WTC11 (cell line): ENCODE data around the gene CFAP251.

Experiments used
- AFF4 ChIP-seq: sonication (generic); formaldehyde crosslinking; IDR thresholded peaks from 2 replicates; pipeline ENCODE4 v1.8.1; 2023; ENCODE audit warnings: mild to moderate bottlenecking, missing genetic modification reagents, borderline replicate concordance
- ATF3 ChIP-seq: sonication (generic); formaldehyde crosslinking; conservative IDR thresholded peaks from 2 replicates; pipeline ENCODE4 v1.8.1; 2022; ENCODE audit warnings: mild to moderate bottlenecking, missing genetic modification reagents
- CTCF ChIP-seq: fragments of 200-600 bp; IDR thresholded peaks from 2 replicates; pipeline ENCODE4 v1.8.0; 2022; ENCODE audit warnings: antibody characterized with exemption
- E2F4 ChIP-seq: sonication (generic); formaldehyde crosslinking; IDR thresholded peaks from 2 replicates; pipeline ENCODE4 v1.8.1; 2022; ENCODE audit warnings: low read depth, mild to moderate bottlenecking, moderate library complexity, missing genetic modification reagents, borderline replicate concordance
- ELF4 ChIP-seq: sonication (generic); formaldehyde crosslinking; IDR thresholded peaks from 2 replicates; pipeline ENCODE4 v1.8.1; 2022; ENCODE audit warnings: low read depth, mild to moderate bottlenecking, moderate library complexity, missing genetic modification reagents
- FOXP4 ChIP-seq: sonication (generic); formaldehyde crosslinking; IDR thresholded peaks from 2 replicates; pipeline ENCODE4 v1.8.0; 2022; ENCODE audit warnings: mild to moderate bottlenecking, missing genetic modification reagents
- IRF2 ChIP-seq: sonication (generic); formaldehyde crosslinking; IDR thresholded peaks from 2 replicates; pipeline ENCODE4 v1.8.0; 2022; ENCODE audit warnings: low read depth, missing genetic modification reagents, borderline replicate concordance
- MAX ChIP-seq: sonication (generic); formaldehyde crosslinking; IDR thresholded peaks from 2 replicates; pipeline ENCODE4 v1.8.0; 2022; ENCODE audit warnings: mild to moderate bottlenecking, missing genetic modification reagents
- NR1H2 ChIP-seq: sonication (generic); formaldehyde crosslinking; IDR thresholded peaks from 2 replicates; pipeline ENCODE4 v1.9.0; 2021; ENCODE audit warnings: mild to moderate bottlenecking, moderate library complexity, missing genetic modification reagents
- NR3C1 ChIP-seq: sonication (generic); formaldehyde crosslinking; conservative IDR thresholded peaks from 2 replicates; pipeline ENCODE4 v1.8.1; 2023; ENCODE audit warnings: low read depth, mild to moderate bottlenecking, missing genetic modification reagents
- RELA ChIP-seq: sonication (generic); formaldehyde crosslinking; IDR thresholded peaks from 2 replicates; pipeline ENCODE4 v1.8.1; 2022; ENCODE audit warnings: missing genetic modification reagents, mild to moderate bottlenecking, borderline replicate concordance
- SP1 ChIP-seq: sonication (generic); formaldehyde crosslinking; conservative IDR thresholded peaks from 2 replicates; pipeline ENCODE4 v1.8.1; 2022; ENCODE audit warnings: missing genetic modification reagents
- TP53 ChIP-seq: sonication (generic); formaldehyde crosslinking; IDR thresholded peaks from 2 replicates; pipeline ENCODE4 v1.8.1; 2023; ENCODE audit warnings: mild to moderate bottlenecking, missing genetic modification reagents
- ZNF263 ChIP-seq: sonication (generic); formaldehyde crosslinking; IDR thresholded peaks from 2 replicates; pipeline ENCODE4 v1.8.1; 2022; ENCODE audit warnings: low read depth, mild to moderate bottlenecking, moderate library complexity, missing genetic modification reagents

GRCh38 chr12:121975021-121975420 lies 56.6 kb downstream of the CFAP251 start:
- TF ChIP-seq CTCF = no peak
- no peak for TF ChIP-seq SP1 (CRISPR knock-in tag)
- TF ChIP-seq TP53 = no peak
- no peak for TF ChIP-seq MAX (CRISPR knock-in tag)
- TF ChIP-seq IRF2 (CRISPR knock-in tag) = no peak
- TF ChIP-seq FOXP4 = no peak
- TF ChIP-seq NR3C1 (CRISPR knock-in tag) = no peak
- TF ChIP-seq NR1H2 = no peak
- no peak for TF ChIP-seq RELA (CRISPR knock-in tag)
- no peak for TF ChIP-seq E2F4 (CRISPR knock-in tag)
- no peak for TF ChIP-seq ELF4
- TF ChIP-seq AFF4 (CRISPR knock-in tag) = no peak
- no peak for TF ChIP-seq ZNF263 (CRISPR knock-in tag)
- no peak for TF ChIP-seq ATF3 (CRISPR knock-in tag)
